Colon (tissue), 2 donors: ENCODE results near the gene PTK7.
"Not testable (repeated sequence)": the region's sequence is repeated elsewhere in the genome, so short reads cannot be mapped to it uniquely, and the experiment has no call there.

ENCODE experiments used
- FAIRE-seq: peaks from 2 replicates; lab custom pipeline; 2012; peaks lifted over from hg19 to GRCh38; lab: Jason Lieb, UNC
- donor health status: control.
- donor health status: control.

The PTK7 gene

GRCh38 chr6:43075670-43076463 is at the start of gene PTK7:
TSS of gene PTK7 (plus strand) at chr6:43076314. CDS start at chr6:43076489, 175 bp downstream.
- FAIRE-seq: no peak

- no peak for FAIRE-seq
Observed at GRCh38 chr6:43026365-43026764, 49.7 kb upstream of the PTK7 start.

- FAIRE-seq: no peak
Observed at GRCh38 chr6:43029120-43029519, 47.0 kb upstream of the PTK7 start.

- no peak for FAIRE-seq
Observed at GRCh38 chr6:43032326-43032725, 43.8 kb upstream of the PTK7 start.

GRCh38 chr6:43033496-43034189 is 42.5 kb upstream of the PTK7 start:
- no peak for FAIRE-seq

- no peak for FAIRE-seq
Observed at GRCh38 chr6:43034190-43034525, 42.0 kb upstream of the PTK7 start.

GRCh38 chr6:43035495-43036194 is 40.5 kb upstream of the PTK7 start:
- FAIRE-seq: no peak

- no peak for FAIRE-seq
Observed at GRCh38 chr6:43036712-43037111, 39.4 kb upstream of the PTK7 start.

GRCh38 chr6:43037197-43037596 is 38.9 kb upstream of the PTK7 start:
- no peak for FAIRE-seq

GRCh38 chr6:43037706-43038105 is 38.4 kb upstream of the PTK7 start:
- no peak for FAIRE-seq

GRCh38 chr6:43038727-43039126 is 37.4 kb upstream of the PTK7 start:
- no peak for FAIRE-seq

GRCh38 chr6:43040542-43041257 is 35.4 kb upstream of the PTK7 start:
- FAIRE-seq: no peak

- FAIRE-seq: not testable (repeated sequence)
Observed at GRCh38 chr6:43041475-43041874, 34.6 kb upstream of the PTK7 start.

- no peak for FAIRE-seq
Observed at GRCh38 chr6:43043310-43043709, 32.8 kb upstream of the PTK7 start.

- FAIRE-seq: no peak
Observed at GRCh38 chr6:43045371-43045930, 30.7 kb upstream of the PTK7 start.

GRCh38 chr6:43047998-43048397 is 28.1 kb upstream of the PTK7 start:
- no peak for FAIRE-seq

- no peak for FAIRE-seq
Observed at GRCh38 chr6:43050981-43051380, 25.1 kb upstream of the PTK7 start.

GRCh38 chr6:43052225-43052841 is 23.8 kb upstream of the PTK7 start:
- no peak for FAIRE-seq

- FAIRE-seq: no peak
Observed at GRCh38 chr6:43052842-43053544, 23.1 kb upstream of the PTK7 start.

GRCh38 chr6:43053545-43054205 is 22.4 kb upstream of the PTK7 start, which contains the start of gene CUL7:
TSS of gene CUL7 (minus strand) at chr6:43053851. CDS start at chr6:43052788, 1,063 bp downstream.
- FAIRE-seq: no peak
